ENCODE data around the gene KLHL29. TPM values are rescaled to one million over a fixed set of nuclear protein-coding genes. Genes with fewer than 3 reads are reported as not detected.

KLHL29 gene
- total RNA-seq, 3 donors from 2014 or later, result 2.6 to 13.0 (median 5.5) TPM

GRCh38 chr2:23510471-23510870 is 125.5 kb downstream of the KLHL29 start:
- ATAC-seq (no peak), DNase-seq (no peak)
- intact Hi-C loops (cut with DNase I, micrococcal nuclease), result no loop called here
- Histone ChIP-seq H3K4me3 (no peak overlapping the region), H3K4me1 (ENCODE audit: low read depth) (no peaks in the 10 kb centered on the region), H3K9me3 (no peaks in the 10 kb centered on the region), H3K36me3 (ENCODE audit: low read depth) (no peaks in the 10 kb centered on the region)
- no peak for TF ChIP-seq CTCF (IDR thresholded peaks at IDR 0.05)

GRCh38 chr2:23512778-23513177 is 127.8 kb downstream of the KLHL29 start:
- no peak overlapping the region for H3K4me3 ChIP-seq
- ATAC-seq (no peak), DNase-seq (no peak)
- no peaks in the 10 kb centered on the region for H3K36me3 ChIP-seq (ENCODE audit: low read depth)
- intact Hi-C loops (cut with DNase I, micrococcal nuclease), result no loop called here
- H3K9me3 ChIP-seq, result no peaks in the 10 kb centered on the region
- TF ChIP-seq CTCF (IDR thresholded peaks at IDR 0.05), result no peak
- H3K4me1 ChIP-seq (ENCODE audit: low read depth), result no peaks in the 10 kb centered on the region

DNA sequence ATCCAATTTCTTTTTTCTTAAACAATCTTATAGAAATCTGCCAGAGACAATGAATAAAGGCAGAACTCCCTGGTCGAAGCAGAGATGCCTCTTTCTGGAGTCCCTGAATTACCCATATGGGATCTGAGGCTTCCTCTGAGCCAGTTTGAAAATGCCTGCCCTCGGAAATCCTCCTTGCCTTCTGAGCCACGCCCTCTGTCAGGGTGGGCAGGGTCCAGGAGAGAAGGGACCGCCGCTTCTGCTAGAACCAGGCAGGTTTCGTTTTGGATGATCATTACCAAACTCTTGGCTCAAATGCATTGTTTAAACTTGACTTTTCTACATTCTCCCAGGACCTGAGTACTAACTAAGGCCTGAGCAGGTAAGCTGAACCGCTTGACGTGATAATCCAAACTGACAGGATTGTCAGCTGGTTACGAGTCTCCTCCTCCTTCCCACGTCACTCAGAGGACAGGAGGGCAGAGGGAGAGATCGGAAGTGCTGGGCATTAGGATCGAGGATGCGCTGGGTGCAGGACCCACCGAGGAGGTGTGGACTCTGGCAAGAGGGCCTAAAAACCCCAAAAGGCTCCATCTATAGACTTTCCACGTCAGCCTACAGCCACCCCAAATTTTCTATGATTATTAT is 128.4 kb downstream of the KLHL29 start:
- ATAC-seq, result peak; percentile 80
- intact Hi-C loops (cut with DNase I, micrococcal nuclease), result no loop called here
- no peak for TF ChIP-seq CTCF (IDR thresholded peaks at IDR 0.05)
- DNase-seq, result peak in 2 of 3 donors; percentile 40 to 42
- Histone ChIP-seq H3K4me3 (no peak overlapping the region), H3K36me3 (ENCODE audit: low read depth) (no peaks in the 10 kb centered on the region), H3K9me3 (no peaks in the 10 kb centered on the region), H3K4me1 (ENCODE audit: low read depth) (no peaks in the 10 kb centered on the region)

DNA sequence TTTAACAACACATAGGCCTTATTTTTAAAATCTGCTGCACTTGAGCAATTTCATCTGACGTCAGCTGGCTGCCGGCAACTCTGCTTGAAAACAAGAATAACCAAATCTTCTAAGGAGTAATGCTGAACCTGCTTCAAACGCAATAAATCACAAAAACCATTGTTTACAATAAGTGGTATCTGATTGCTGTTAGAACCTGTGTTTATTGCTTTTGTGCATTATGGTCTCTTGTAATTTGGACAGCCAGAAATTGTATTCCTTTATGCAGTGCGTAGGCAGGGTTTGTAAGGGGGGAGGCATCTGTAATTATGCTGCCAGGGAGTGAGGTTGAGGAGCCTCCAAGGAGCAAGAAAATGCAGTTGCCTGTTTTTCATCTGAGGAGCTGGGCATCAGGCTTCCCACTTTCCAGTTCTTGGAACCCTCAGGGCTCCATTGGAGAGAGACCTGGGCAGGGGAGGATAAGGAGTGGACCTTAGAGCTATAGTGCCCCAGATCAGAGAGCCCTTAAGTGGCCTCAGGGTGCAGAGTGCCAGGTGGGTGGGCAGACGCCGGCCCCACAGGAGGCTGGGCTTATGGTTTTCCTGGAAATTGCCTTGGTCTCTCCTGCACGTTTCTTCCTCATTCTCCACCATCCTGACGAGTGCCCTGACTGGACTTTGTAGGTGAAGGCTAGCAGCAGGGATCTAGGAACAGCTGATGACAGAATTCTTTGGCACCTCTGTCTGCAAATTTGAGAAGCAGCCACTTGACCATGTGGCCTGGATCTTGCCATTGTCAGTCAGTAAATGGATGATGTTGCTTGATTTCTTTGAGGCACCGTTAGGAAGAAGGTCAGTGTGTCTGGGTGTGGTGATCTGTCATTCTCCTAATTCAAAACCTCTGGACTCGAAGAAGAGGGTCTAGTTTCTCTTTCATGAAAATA is 129.2 kb downstream of the KLHL29 start:
- no peak for ATAC-seq
- Histone ChIP-seq H3K36me3 (ENCODE audit: low read depth) (no peaks in the 10 kb centered on the region), H3K9me3 (no peaks in the 10 kb centered on the region), H3K4me1 (ENCODE audit: low read depth) (no peaks in the 10 kb centered on the region), H3K4me3 (no peak overlapping the region)
- intact Hi-C loops (cut with DNase I, micrococcal nuclease), result no loop called here
- DNase-seq, result no peak
- no peak for TF ChIP-seq CTCF (IDR thresholded peaks at IDR 0.05)

DNA sequence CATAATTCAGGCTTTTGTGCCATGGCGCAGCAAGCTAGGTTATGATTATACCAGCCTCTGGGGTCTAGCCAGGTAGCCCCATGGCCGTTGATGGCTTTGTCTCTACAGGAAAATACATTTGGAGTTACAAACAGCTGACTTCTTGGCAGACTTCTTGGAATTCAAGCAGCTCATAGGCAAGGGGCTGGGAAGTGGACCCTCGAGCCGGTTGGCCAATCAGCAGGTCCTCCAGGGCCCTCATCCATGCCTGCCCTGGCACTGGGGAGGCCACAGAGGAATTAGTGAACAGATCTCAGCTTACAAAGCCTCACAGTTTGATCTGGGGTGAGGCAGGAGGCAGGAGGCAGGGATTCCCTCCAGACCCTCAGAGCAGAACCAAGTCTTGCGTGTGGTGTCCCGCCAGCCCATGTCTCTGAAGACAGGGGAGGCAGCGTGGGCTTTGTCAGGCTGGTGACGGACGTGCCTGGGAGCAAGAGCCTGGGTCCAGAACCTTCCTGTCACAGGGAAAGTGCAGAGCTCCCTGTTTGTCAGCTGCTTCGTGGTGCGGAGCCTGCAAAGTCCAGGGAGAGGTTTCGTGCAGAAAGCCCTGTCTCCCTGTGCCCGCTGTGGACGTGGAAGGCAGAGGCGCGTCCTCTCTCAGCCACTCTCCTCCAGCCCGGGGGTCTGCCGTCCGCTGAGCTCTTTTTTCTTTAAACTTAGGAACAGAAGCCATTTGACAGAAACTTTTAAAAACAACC is 131.7 kb downstream of the KLHL29 start:
- Histone ChIP-seq H3K4me1 (ENCODE audit: low read depth) (no peaks in the 10 kb centered on the region), H3K9me3 (no peaks in the 10 kb centered on the region), H3K4me3 (no peak overlapping the region), H3K36me3 (ENCODE audit: low read depth) (no peaks in the 10 kb centered on the region)
- intact Hi-C loops (cut with DNase I, micrococcal nuclease), result no loop called here
- ATAC-seq (no peak), DNase-seq (no peak)
- TF ChIP-seq CTCF (IDR thresholded peaks at IDR 0.05), result no peak
